Duodenal mucosa (tissue), 2 donors: ENCODE measurements around the gene TARS1.

Source experiments
- H3K27ac ChIP-seq: one replicate; pipeline ENCODE4 v1.7.0; 2013; ENCODE audit warnings: low read depth, low read length
- H3K27me3 ChIP-seq, 2 donors: one replicate each; pipeline ENCODE4 v1.7.0; 2013; ENCODE audit warnings: low read length in 2 of 2, control low read depth in 1 of 2; ENCODE audit not compliant: insufficient read depth in 2 of 2, control insufficient read depth in 1 of 2
- H3K36me3 ChIP-seq, 2 donors: one replicate each; pipeline ENCODE4 v1.7.0; 2013; ENCODE audit warnings: low read length in 2 of 2, control low read depth in 1 of 2; ENCODE audit not compliant: insufficient read depth in 2 of 2, control insufficient read depth in 1 of 2
- H3K4me1 ChIP-seq, 2 donors: one replicate each; pipeline ENCODE4 v1.7.0; 2013; ENCODE audit warnings: low read length in 2 of 2, control low read depth in 1 of 2; ENCODE audit not compliant: insufficient read depth in 2 of 2, control insufficient read depth in 1 of 2
- H3K4me3 ChIP-seq, 2 donors: one replicate each; pipeline ENCODE4 v1.7.0; 2013; ENCODE audit warnings: low read length in 2 of 2, low read depth in 1 of 2
- H3K9ac ChIP-seq, 2 donors: one replicate each; pipeline ENCODE4 v1.7.0; 2013; ENCODE audit warnings: low read length in 2 of 2, low read depth in 1 of 2
- H3K9me3 ChIP-seq, 2 donors: one replicate each; pipeline ENCODE4 v1.7.0; 2013; ENCODE audit warnings: low read length in 2 of 2, control low read depth in 1 of 2; ENCODE audit not compliant: control insufficient read depth in 1 of 2

Gene TARS1

GRCh38 chr5:33438996-33439395 lies 1.8 kb upstream of the TARS1 start:
- peaks cover 23 to 29% of the 10 kb centered on the region in 2 donors for H3K4me1 ChIP-seq
- H3K36me3 ChIP-seq, result no peaks in the 10 kb centered on the region
- H3K9me3 ChIP-seq, result no peaks in the 10 kb centered on the region
- no peaks in the 10 kb centered on the region for H3K27me3 ChIP-seq
- no peak overlapping the region for H3K27ac ChIP-seq
- peak overlapping the region; percentile 92 to 96 for H3K4me3 ChIP-seq
- peak overlapping the region; percentile 76 to 79 for H3K9ac ChIP-seq

DNA sequence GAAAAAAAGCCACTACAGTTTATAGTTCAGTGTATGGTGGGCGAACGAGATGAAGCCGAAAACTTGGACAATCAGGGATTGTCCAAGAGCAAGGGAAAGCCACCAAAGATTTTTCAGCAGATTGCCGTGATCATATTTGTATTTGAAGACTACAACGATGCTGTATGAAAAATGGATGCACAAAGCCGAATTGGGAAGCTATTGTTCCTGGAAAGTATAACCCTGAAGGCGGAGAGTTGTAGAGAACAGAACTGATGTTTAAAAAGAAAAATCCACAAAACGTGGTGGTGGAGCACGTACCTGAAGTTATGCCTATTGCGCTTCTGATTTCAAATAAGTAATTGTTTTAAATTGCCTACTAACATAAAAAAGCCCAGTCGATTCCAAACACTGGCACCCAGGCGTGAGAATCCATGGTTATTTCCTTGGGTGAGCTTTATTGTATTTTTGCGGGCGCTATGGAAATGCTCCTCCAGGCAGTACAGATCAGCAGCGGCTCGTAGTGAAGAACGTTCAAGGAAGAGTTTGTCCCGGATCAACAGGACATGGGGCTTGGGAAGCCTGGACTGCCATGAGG lies 772 bp upstream of the TARS1 start:
- peaks cover 21 to 24% of the 10 kb centered on the region in 2 donors for H3K4me1 ChIP-seq
- peak overlapping the region; percentile 92 to 96 for H3K4me3 ChIP-seq
- no peaks in the 10 kb centered on the region for H3K27me3 ChIP-seq
- H3K36me3 ChIP-seq, result peaks cover 4% of the 10 kb centered on the region in 2 donors
- no peaks in the 10 kb centered on the region for H3K9me3 ChIP-seq
- peak overlapping the region; percentile 87 for H3K27ac ChIP-seq
- peak overlapping the region; percentile 76 to 79 for H3K9ac ChIP-seq

DNA sequence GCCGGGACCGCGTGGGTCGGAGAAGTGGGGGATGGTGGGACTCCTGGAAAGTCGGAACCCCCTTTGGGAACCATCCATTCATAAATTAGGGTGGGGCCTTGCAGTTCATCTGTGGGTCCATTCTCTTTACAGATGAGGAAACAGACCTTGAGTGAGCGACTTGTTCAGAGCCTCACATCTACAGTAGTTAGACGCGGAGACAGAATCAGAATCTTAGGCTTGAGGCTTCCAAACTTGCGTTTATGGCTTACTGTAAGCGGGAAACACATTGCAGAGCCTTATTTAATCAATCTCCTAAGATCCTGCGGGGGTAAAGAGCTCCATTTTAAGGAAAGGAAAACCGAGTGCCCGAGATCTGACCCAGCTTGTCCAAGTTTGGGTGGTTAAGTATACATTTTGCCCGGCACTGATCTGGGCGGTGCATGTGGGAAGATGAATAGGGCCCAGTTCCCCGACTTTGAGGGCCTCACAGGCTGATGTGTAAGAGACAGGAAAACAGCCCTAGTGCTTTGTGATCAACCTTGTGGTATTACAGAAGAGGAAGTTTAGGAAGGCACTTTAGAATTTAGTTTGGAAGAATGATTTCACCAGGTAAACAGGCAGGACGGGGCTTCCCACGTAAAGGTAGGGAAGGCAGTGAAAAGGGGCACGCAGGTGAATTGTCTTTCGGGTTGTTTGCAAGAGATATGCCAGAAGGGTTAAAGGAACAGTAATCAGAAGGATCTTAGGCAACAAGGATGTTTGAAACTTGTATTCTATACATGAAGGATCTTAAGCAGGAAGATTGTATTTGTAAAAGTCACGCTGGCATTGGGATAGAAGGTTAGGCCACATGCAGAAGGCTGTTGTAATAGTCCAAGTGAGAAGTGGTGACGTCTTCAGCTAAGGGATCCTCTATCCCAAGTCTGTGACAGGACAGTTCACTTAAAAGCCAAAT lies 744 bp downstream of the TARS1 start:
- H3K4me1 ChIP-seq, result peaks cover 21 to 24% of the 10 kb centered on the region in 2 donors

DNA sequence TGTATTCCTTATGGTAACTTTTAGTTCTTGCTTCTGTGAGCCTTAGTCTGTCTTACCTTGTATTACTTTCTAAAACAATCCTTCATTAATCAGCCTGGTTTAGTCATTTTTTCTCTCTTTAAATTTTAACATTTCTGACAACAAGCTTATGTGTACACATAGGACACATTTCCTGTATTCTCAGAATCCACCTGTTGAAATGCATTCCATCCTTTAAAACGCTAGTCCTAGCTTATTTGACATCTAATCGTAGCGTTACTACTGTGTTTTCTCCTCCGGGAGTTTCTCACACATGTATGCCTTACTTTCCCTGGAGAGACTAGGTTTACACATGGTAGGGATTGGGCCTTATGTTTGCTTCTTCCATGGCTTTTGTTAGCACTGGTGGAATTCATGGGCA lies 3.8 kb downstream of the TARS1 start:
- no peak overlapping the region for H3K9ac ChIP-seq
- H3K27me3 ChIP-seq, result no peaks in the 10 kb centered on the region
- H3K36me3 ChIP-seq, result peaks cover 18 to 36% of the 10 kb centered on the region in 2 donors
- H3K4me3 ChIP-seq, result no peak overlapping the region
- H3K9me3 ChIP-seq, result no peaks in the 10 kb centered on the region
- no peak overlapping the region for H3K27ac ChIP-seq
- peaks cover 16 to 19% of the 10 kb centered on the region in 2 donors for H3K4me1 ChIP-seq

More for the DNA sequence above, 744 bp downstream of the TARS1 start:
- no peaks in the 10 kb centered on the region for H3K27me3 ChIP-seq
- H3K9ac ChIP-seq, result peak overlapping the region; percentile 65 to 92
- H3K9me3 ChIP-seq, result no peaks in the 10 kb centered on the region
- peak overlapping the region; percentile 92 to 96 for H3K4me3 ChIP-seq
- H3K36me3 ChIP-seq, result peaks cover 17 to 18% of the 10 kb centered on the region in 2 donors
- H3K27ac ChIP-seq, result peak overlapping the region; percentile 87

GRCh38 chr5:33445798-33446197 lies 5.0 kb downstream of the TARS1 start:
- Histone ChIP-seq H3K9me3 (no peaks in the 10 kb centered on the region), H3K4me3 (no peak overlapping the region), H3K27me3 (no peaks in the 10 kb centered on the region), H3K9ac (no peak overlapping the region), H3K36me3 (peaks cover 25 to 47% of the 10 kb centered on the region in 2 donors), H3K27ac (no peak overlapping the region), H3K4me1 (peaks cover 14 to 15% of the 10 kb centered on the region in 2 donors)

DNA sequence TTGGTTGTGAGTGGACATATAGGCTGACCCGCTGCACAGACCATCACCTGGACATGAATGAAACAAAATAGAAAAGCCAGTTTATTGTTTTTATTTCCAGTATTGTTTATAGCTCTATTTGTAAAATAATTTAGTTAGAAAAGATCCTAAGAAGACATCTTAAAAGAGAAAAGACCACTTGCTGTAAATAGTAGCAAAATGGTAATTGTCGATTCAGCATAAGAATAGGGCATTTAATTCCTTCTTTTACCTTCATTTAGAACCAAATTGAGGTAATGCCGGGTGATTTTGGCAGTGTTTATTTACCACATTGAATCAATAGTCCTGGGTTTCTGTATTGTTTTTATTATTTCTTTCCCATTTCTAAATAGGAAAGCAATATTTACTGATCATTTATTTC lies 7.4 kb downstream of the TARS1 start:
- no peaks in the 10 kb centered on the region for H3K9me3 ChIP-seq
- H3K4me1 ChIP-seq, result peaks cover 0 to 4% of the 10 kb centered on the region in 2 donors
- no peak overlapping the region for H3K27ac ChIP-seq
- no peaks in the 10 kb centered on the region for H3K27me3 ChIP-seq
- no peak overlapping the region for H3K9ac ChIP-seq
- no peak overlapping the region for H3K4me3 ChIP-seq
- peaks cover 31 to 51% of the 10 kb centered on the region in 2 donors for H3K36me3 ChIP-seq

DNA sequence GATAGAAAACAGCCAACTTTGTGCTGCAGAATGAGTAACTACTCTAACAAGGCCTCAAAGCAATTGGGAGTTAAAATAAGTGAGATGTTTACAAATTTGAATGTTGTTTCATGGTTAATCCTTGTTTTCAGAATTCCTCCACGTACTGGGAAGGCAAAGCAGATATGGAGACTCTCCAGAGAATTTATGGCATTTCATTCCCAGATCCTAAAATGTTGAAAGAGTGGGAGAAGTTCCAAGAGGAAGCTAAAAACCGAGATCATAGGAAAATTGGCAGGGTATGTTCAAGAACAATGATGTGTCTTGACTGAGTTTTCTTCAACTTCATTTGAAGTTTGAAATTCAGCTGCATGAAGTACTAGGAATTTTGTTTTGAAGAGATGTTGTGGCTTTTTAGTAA lies 16.4 kb downstream of the TARS1 start:
- Histone ChIP-seq H3K4me1 (no peaks in the 10 kb centered on the region), H3K9me3 (no peaks in the 10 kb centered on the region), H3K27ac (no peak overlapping the region), H3K27me3 (no peaks in the 10 kb centered on the region), H3K4me3 (no peak overlapping the region), H3K9ac (no peak overlapping the region), H3K36me3 (peaks cover 57 to 91% of the 10 kb centered on the region in 2 donors)

GRCh38 chr5:33457817-33458216 lies 17.1 kb downstream of the TARS1 start:
- Histone ChIP-seq H3K36me3 (peaks cover 62 to 96% of the 10 kb centered on the region in 2 donors), H3K27me3 (no peaks in the 10 kb centered on the region)

DNA sequence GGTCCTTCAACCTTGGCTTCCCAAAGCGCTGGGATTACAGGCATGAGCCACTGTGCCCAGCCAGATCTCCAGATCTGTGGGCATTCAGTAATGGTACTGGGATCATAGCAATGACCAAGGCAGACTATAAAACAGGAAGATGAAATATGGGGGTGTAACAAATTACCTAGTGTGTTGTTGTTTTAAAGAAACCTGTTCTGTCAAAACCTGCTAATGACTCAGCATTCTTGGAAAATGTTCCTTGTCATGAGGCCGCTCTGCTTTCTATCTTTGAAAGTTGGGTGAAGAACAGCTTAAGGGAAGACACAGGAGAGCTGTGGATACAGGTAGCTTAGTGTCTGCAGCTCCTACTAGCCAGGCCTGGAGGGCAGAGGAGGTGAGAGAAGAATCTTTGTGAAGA lies 19.4 kb downstream of the TARS1 start:
- Histone ChIP-seq H3K4me1 (no peaks in the 10 kb centered on the region), H3K9me3 (no peaks in the 10 kb centered on the region), H3K27me3 (no peaks in the 10 kb centered on the region), H3K27ac (no peak overlapping the region), H3K36me3 (peaks cover 64 to 94% of the 10 kb centered on the region in 2 donors), H3K4me3 (no peak overlapping the region), H3K9ac (no peak overlapping the region)

More at GRCh38 chr5:33457817-33458216, 17.1 kb downstream of the TARS1 start:
- no peaks in the 10 kb centered on the region for H3K9me3 ChIP-seq
- no peak overlapping the region for H3K4me3 ChIP-seq
- H3K4me1 ChIP-seq, result no peaks in the 10 kb centered on the region
- no peak overlapping the region for H3K27ac ChIP-seq
- H3K9ac ChIP-seq, result no peak overlapping the region

DNA sequence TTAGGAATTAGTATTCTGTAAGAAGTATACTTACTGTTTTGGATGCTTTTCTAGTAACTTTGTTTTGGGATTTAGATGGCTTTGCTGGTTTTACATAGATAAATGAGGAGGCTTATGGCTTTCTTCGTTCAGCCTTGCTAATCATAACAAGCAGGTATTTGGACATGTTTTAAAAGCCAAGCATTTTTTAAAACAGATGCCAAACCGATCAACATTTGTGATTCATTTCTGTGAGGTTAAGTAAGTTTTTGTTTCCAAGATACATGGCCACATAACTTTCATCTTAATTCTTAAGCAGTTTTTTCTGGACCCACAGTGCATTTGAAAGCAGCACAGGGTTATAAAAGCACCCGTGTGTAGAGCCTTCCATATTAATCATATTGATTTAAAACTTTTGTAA lies 21.7 kb downstream of the TARS1 start:
- Histone ChIP-seq H3K27me3 (no peaks in the 10 kb centered on the region), H3K4me3 (no peak overlapping the region), H3K27ac (no peak overlapping the region), H3K9ac (no peak overlapping the region), H3K9me3 (no peaks in the 10 kb centered on the region), H3K36me3 (peaks cover 66 to 85% of the 10 kb centered on the region in 2 donors), H3K4me1 (no peaks in the 10 kb centered on the region)
